ENCODE results near the gene PKD2L1. TPM values are rescaled to one million over a fixed set of nuclear protein-coding genes. Genes with fewer than 3 reads are reported as not detected.
A peak's percentile ranks its signal among the peaks of the same experiment; 100 is the strongest.

PKD2L1 gene
- total and polyA plus RNA-seq, 10 of the 15 experiments (the other 5 are each of a cell fraction or from before 2014, with no cell fraction given), result 0.05 to 0.17 (median 0.08) TPM; not detected in 6

GRCh38 chr10:100238429-100238828 is 91.6 kb downstream of the PKD2L1 start (continued):
- TF ChIP-seq IRF3 (IDR thresholded peaks at IDR 0.05), result no peak
- 0 out of 2 replicates have a peak, but pooled peaks have one; percentile 43 for TF ChIP-seq NR2F1 (conservative IDR thresholded peaks at IDR 0.05)
- TF ChIP-seq RCOR1 (conservative IDR thresholded peaks at IDR 0.05; ENCODE audit: low read depth, low read length), result no peak
- TF ChIP-seq NRF1 (conservative IDR thresholded peaks at IDR 0.05; ENCODE audit: low read depth, low read length), result no peak
- no peak for TF ChIP-seq CTCF (IDR thresholded peaks at IDR 0.05 in 2 of 3, conservative IDR thresholded peaks at IDR 0.05 in 1 of 3; ENCODE audit: control insufficient read depth in 2 of 3, extremely low read depth in 1 of 3, insufficient read depth in 1 of 3, low read depth in 3 of 3, low read length in 3 of 3)
- TF ChIP-seq E4F1 (IDR thresholded peaks at IDR 0.05; ENCODE audit: borderline replicate concordance, partially characterized antibody), result no peak
- TF ChIP-seq PRDM15 (CRISPR knock-in tag; IDR thresholded peaks at IDR 0.05), result no peak
- TF ChIP-seq CREM (IDR thresholded peaks at IDR 0.05; ENCODE audit: low read depth), result peak; percentile 39; the same call in 1 of the 2 replicates
- peak; percentile 83 for TF ChIP-seq JUNB (IDR thresholded peaks at IDR 0.05)
- TF ChIP-seq ZBTB4 (CRISPR knock-in tag; IDR thresholded peaks at IDR 0.05), result no peak
- no peak for TF ChIP-seq SIX5 (IDR thresholded peaks at IDR 0.05; ENCODE audit: low read depth, low read length, severe bottlenecking)
- TF ChIP-seq GATAD2B (conservative IDR thresholded peaks at IDR 0.05; ENCODE audit: low read depth), result no peak
- TF ChIP-seq NFXL1 (IDR thresholded peaks at IDR 0.05; ENCODE audit: borderline replicate concordance), result no peak
- no peak for TF ChIP-seq ASH2L (IDR thresholded peaks at IDR 0.05; ENCODE audit: borderline replicate concordance, low read depth)
- TF ChIP-seq USF2 (IDR thresholded peaks at IDR 0.05; ENCODE audit: borderline replicate concordance, low read depth, low read length), result no peak
- no peak for TF ChIP-seq SREBF1 (IDR thresholded peaks at IDR 0.05; ENCODE audit: low read length)
- TF ChIP-seq ZNF217 (IDR thresholded peaks at IDR 0.05), result no peak
